Measurements from ENCODE around the gene R3HDM2. TPM values are rescaled to one million over a fixed set of nuclear protein-coding genes. Genes with fewer than 3 reads are reported as not detected.

Gene R3HDM2
- polyA plus RNA-seq, 1 donor from 2014 or later, result 11.1 TPM

DNA sequence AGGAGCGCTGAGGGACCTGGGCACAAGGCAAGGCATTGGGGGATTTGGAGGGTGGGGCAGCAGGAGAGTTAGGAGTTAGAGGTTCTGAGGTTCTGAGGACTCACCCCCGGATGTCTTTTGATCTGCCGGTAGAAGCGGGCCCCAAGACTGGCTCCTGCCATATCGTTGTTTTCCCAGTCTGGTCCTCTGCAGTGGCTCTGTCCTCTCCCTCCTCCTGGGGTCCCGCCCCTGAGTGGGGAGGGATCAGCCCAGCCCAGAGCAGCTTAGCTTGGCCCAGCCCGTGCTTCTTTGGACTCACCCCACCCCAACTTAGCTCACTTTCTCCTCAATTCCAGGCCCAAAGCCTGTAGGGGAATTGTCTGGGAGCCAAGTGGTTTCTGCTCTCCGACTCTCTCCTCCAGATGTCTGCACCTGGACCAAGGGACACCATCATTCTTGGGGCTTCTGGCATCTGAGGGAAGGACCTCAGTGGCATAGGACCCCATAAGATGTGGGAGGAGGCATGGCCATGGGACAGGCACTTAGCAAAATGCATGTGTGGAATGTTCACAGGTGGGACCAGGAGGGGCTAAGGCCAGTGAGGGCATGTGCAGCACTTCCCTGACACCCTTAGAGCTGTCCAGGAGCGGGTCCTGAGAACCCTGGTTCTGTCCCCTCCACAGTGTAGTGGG is 193.8 kb downstream of the R3HDM2 start (continued):
- TF ChIP-seq SMC3 (conservative IDR thresholded peaks at IDR 0.05; ENCODE audit: poor library complexity) (no peak), TAF1 (IDR thresholded peaks at IDR 0.05; ENCODE audit: low read depth) (no peak)

DNA sequence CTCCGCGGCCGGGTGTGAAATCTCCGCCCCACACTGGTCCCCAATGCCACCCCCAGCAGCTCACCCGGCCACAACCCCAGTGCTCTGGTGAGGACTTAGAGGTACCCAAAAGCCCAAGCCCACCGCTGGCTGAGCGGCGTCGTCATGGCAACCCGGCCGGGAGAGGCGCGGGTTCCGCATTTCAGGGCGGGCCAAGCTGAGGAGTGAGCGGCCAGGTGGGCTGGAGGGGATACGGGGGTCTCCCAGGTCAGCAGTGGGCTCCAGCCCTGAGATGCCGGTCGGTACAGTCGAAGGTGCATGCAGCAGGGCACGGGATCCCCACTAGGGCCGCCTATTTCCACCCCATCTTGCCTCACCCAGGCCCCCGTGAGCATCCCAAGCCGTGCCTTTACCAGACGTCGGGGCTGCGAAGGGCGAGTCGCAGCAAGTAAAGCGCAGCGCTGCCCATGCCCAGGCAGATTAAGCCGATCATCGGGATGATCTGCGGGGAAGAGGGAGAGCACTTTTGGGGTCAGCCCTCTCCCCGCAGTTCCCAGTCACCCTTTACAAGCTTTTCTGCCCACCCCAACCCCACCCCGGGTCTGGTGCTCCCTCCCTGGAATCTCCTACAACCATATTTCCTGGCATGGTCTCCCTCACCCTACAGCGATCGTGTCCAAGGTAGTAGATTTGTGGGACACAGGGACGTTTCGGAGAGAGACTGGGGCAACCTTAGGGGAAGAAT is 194.5 kb downstream of the R3HDM2 start:
- Histone ChIP-seq H3K79me2 (replicated peaks; ENCODE audit: insufficient read depth, low read length) (no peaks in the 10 kb centered on the region), H3K36me3 (ENCODE audit: insufficient read depth, low read length) (no peaks in the 10 kb centered on the region), H3K4me2 (ENCODE audit: low read length) (no peak overlapping the region), H3K27me3 (ENCODE audit: insufficient read depth, low read depth, low read length) (peaks cover 42% of the 10 kb centered on the region), H3F3A (ENCODE audit: insufficient read depth, low read length, poor library complexity, severe bottlenecking) (no peaks in the 10 kb centered on the region), H4K20me1 (ENCODE audit: insufficient read depth) (no peaks in the 10 kb centered on the region), H3K9me2 (ENCODE audit: insufficient read depth, low read length) (no peaks in the 10 kb centered on the region), H3K9me3 (ENCODE audit: low read length) (no peaks in the 10 kb centered on the region), H3K9ac (ENCODE audit: low read length) (no peak overlapping the region), H3K4me3 (ENCODE audit: low read length) (peak overlapping the region; percentile 30), H2AFZ (ENCODE audit: low read depth, low read length) (no peak overlapping the region), H3K27ac (ENCODE audit: low read length) (no peak overlapping the region)
- TF ChIP-seq, protein P1, sequence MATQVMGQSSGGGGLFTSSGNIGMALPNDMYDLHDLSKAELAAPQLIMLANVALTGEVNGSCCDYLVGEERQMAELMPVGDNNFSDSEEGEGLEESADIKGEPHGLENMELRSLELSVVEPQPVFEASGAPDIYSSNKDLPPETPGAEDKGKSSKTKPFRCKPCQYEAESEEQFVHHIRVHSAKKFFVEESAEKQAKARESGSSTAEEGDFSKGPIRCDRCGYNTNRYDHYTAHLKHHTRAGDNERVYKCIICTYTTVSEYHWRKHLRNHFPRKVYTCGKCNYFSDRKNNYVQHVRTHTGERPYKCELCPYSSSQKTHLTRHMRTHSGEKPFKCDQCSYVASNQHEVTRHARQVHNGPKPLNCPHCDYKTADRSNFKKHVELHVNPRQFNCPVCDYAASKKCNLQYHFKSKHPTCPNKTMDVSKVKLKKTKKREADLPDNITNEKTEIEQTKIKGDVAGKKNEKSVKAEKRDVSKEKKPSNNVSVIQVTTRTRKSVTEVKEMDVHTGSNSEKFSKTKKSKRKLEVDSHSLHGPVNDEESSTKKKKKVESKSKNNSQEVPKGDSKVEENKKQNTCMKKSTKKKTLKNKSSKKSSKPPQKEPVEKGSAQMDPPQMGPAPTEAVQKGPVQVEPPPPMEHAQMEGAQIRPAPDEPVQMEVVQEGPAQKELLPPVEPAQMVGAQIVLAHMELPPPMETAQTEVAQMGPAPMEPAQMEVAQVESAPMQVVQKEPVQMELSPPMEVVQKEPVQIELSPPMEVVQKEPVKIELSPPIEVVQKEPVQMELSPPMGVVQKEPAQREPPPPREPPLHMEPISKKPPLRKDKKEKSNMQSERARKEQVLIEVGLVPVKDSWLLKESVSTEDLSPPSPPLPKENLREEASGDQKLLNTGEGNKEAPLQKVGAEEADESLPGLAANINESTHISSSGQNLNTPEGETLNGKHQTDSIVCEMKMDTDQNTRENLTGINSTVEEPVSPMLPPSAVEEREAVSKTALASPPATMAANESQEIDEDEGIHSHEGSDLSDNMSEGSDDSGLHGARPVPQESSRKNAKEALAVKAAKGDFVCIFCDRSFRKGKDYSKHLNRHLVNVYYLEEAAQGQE (IDR thresholded peaks at IDR 0.05; ENCODE audit: borderline replicate concordance), result no peak
- TF ChIP-seq TAF1 (IDR thresholded peaks at IDR 0.05; ENCODE audit: low read depth) (no peak), RAD21 (conservative IDR thresholded peaks at IDR 0.05) (no peak), SMC3 (conservative IDR thresholded peaks at IDR 0.05; ENCODE audit: poor library complexity) (no peak), MXI1 (conservative IDR thresholded peaks at IDR 0.05; ENCODE audit: poor library complexity, severe bottlenecking) (no peak), EZH2 (IDR thresholded peaks at IDR 0.05; ENCODE audit: borderline replicate concordance, insufficient read depth, low read length, poor library complexity, severe bottlenecking) (no peak), EP300 (conservative IDR thresholded peaks at IDR 0.05; ENCODE audit: poor library complexity, severe bottlenecking) (no peak), POLR2AphosphoS5 (IDR thresholded peaks at IDR 0.05) (no peak)
- TF ChIP-seq, protein P2, sequence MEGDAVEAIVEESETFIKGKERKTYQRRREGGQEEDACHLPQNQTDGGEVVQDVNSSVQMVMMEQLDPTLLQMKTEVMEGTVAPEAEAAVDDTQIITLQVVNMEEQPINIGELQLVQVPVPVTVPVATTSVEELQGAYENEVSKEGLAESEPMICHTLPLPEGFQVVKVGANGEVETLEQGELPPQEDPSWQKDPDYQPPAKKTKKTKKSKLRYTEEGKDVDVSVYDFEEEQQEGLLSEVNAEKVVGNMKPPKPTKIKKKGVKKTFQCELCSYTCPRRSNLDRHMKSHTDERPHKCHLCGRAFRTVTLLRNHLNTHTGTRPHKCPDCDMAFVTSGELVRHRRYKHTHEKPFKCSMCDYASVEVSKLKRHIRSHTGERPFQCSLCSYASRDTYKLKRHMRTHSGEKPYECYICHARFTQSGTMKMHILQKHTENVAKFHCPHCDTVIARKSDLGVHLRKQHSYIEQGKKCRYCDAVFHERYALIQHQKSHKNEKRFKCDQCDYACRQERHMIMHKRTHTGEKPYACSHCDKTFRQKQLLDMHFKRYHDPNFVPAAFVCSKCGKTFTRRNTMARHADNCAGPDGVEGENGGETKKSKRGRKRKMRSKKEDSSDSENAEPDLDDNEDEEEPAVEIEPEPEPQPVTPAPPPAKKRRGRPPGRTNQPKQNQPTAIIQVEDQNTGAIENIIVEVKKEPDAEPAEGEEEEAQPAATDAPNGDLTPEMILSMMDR (IDR thresholded peaks at IDR 0.05; ENCODE audit: poor library complexity, severe bottlenecking), result no peak

DNA sequence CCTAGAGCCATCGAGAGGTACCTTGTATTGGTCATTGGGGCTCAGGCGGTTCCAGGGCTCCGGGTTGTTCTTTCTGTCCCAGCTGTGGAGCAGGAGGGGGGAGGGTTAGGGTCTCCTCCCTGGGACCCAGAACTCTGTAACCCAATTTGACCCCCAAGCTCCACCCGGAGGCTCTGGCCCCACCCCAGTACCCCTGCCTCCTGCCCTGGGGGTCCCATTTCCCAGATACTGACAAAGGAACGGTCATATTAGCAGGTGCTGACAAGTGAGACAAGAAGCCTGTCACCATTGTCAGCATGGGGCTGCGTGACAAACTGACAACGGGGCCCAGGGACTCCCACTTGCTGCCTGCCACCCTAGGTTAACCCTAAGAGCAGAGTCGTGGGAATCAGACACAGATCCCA is 195.1 kb downstream of the R3HDM2 start:
- Histone ChIP-seq H2AFZ (ENCODE audit: low read depth, low read length) (no peak overlapping the region), H3F3A (ENCODE audit: insufficient read depth, low read length, poor library complexity, severe bottlenecking) (no peaks in the 10 kb centered on the region), H3K9me3 (ENCODE audit: low read length) (no peaks in the 10 kb centered on the region), H3K27ac (ENCODE audit: low read length) (no peak overlapping the region), H3K4me2 (ENCODE audit: low read length) (no peak overlapping the region), H3K36me3 (ENCODE audit: insufficient read depth, low read length) (no peaks in the 10 kb centered on the region), H3K4me3 (ENCODE audit: low read length) (peak overlapping the region; percentile 30), H3K27me3 (ENCODE audit: insufficient read depth, low read depth, low read length) (peaks cover 39% of the 10 kb centered on the region), H3K9me2 (ENCODE audit: insufficient read depth, low read length) (no peaks in the 10 kb centered on the region), H3K79me2 (replicated peaks; ENCODE audit: insufficient read depth, low read length) (no peaks in the 10 kb centered on the region), H4K20me1 (ENCODE audit: insufficient read depth) (no peaks in the 10 kb centered on the region), H3K9ac (ENCODE audit: low read length) (no peak overlapping the region)
- TF ChIP-seq RAD21 (conservative IDR thresholded peaks at IDR 0.05), result no peak
- TF ChIP-seq, protein P2 (IDR thresholded peaks at IDR 0.05; ENCODE audit: poor library complexity, severe bottlenecking), result no peak
- TF ChIP-seq, protein P1 (IDR thresholded peaks at IDR 0.05; ENCODE audit: borderline replicate concordance), result no peak
- no peak for TF ChIP-seq MXI1 (conservative IDR thresholded peaks at IDR 0.05; ENCODE audit: poor library complexity, severe bottlenecking)
- TF ChIP-seq EP300 (conservative IDR thresholded peaks at IDR 0.05; ENCODE audit: poor library complexity, severe bottlenecking), result no peak
- no peak for TF ChIP-seq SMC3 (conservative IDR thresholded peaks at IDR 0.05; ENCODE audit: poor library complexity)
- TF ChIP-seq EZH2 (IDR thresholded peaks at IDR 0.05; ENCODE audit: borderline replicate concordance, insufficient read depth, low read length, poor library complexity, severe bottlenecking), result no peak
- no peak for TF ChIP-seq TAF1 (IDR thresholded peaks at IDR 0.05; ENCODE audit: low read depth)
- no peak for TF ChIP-seq POLR2AphosphoS5 (IDR thresholded peaks at IDR 0.05)

Data from neural cell (in vitro differentiated cells).